Measurements from ENCODE around the gene RHO. TPM values are rescaled to one million over a fixed set of nuclear protein-coding genes. Genes with fewer than 3 reads are reported as not detected.

The RHO gene
- polyA plus RNA-seq, 1 of the 3 experiments (the other 2 are of a cell fraction) = not detected

DNA sequence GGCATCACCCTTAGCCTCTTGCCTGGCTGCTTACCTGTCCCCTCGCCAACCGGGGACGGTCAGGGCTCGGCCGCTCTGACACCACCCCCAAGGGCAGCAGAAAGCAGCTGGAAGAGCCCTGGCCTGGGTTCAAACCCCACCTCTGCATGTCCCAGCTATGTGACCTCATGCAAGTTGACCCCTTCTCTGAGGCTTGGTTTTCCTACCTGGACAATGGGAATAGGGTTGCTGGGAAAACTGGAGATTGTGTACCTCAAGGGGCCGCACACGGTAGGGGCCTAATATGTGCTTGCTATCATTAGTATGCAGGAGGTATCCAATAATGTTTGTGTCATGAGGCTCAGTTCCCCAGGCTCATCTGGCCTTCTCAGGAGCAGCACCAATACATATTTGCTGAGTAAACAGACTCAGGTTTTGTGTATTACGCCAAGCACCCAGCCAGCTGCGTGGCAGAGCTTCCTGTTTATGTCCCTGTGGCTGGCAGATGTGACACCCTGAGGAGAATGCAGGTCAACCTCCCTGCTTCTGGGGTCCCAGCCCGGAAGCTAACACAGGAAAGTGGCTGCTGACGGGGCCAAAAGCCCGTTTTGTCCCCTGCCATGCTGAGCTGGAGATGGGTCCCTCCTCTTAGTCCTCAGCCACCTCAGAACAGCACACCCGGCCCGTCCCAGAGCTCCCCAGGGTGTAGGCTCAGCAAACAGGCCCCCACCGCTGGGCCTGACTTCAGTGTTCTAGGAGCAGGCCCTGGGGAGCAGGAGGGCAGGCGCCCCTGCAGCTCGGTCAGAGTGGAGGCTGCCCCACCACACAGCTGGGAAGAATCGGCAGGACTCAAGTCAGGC is 48.3 kb downstream of the RHO start:
- no peaks in the 10 kb centered on the region for H3K36me3 ChIP-seq (replicated peaks in 1 of 2; ENCODE audit: control insufficient read depth in 1 of 2, insufficient read depth in 2 of 2, low read length in 1 of 2)
- H3F3A ChIP-seq (replicated peaks; ENCODE audit: insufficient read depth) = no peaks in the 10 kb centered on the region
- no peak overlapping the region for H3K9ac ChIP-seq
- ChIA-PET CTCF (interaction anchor here (0.9 to 1.3 kb wide), 3 partner anchors 10 to 70 kb away, joined by 3 read pairs; no protein-coding TSS in a partner anchor), POLR2A (no interaction called here)
- peaks cover 0 to 10% of the 10 kb centered on the region in 2 experiments; a peak in 1 of 4 replicates for H3K4me1 ChIP-seq (ENCODE audit: control insufficient read depth in 1 of 2, insufficient read depth in 2 of 2, low read depth in 1 of 2, low read length in 1 of 2)
- H3K9me2 ChIP-seq = no peaks in the 10 kb centered on the region
- no peak for DNase-seq
- H3K9me3 ChIP-seq = no peaks in the 10 kb centered on the region
- no peak overlapping the region for H2AFZ ChIP-seq (ENCODE audit: low read depth)
- no peaks in the 10 kb centered on the region for H3K27me3 ChIP-seq (ENCODE audit: insufficient read depth)
- no peak overlapping the region for H3K4me2 ChIP-seq
- H3K27ac ChIP-seq (ENCODE audit: low read depth in 2 of 2, low read length in 1 of 2) = no peak overlapping the region; a peak in 1 of 4 replicates
- 91% methylated on average over 12 of the region's 18 CpGs for WGBS (ENCODE audit: low lambda C conversion rate)
- no peaks in the 10 kb centered on the region for H3K79me2 ChIP-seq (ENCODE audit: insufficient read depth)
- no peaks in the 10 kb centered on the region for H4K20me1 ChIP-seq (ENCODE audit: insufficient read depth)
- TF ChIP-seq EP300 (IDR thresholded peaks at IDR 0.05; ENCODE audit: borderline replicate concordance in 1 of 2, low read depth in 1 of 2, low read length in 1 of 2) = no peak
- no peak for TF ChIP-seq POLR2AphosphoS5 (IDR thresholded peaks at IDR 0.05; ENCODE audit: low read depth, low read length)
- TF ChIP-seq, protein P1, sequence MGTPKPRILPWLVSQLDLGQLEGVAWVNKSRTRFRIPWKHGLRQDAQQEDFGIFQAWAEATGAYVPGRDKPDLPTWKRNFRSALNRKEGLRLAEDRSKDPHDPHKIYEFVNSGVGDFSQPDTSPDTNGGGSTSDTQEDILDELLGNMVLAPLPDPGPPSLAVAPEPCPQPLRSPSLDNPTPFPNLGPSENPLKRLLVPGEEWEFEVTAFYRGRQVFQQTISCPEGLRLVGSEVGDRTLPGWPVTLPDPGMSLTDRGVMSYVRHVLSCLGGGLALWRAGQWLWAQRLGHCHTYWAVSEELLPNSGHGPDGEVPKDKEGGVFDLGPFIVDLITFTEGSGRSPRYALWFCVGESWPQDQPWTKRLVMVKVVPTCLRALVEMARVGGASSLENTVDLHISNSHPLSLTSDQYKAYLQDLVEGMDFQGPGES (IDR thresholded peaks at IDR 0.05; ENCODE audit: low read depth, low read length) = no peak
- no peak for TF ChIP-seq MXI1 (IDR thresholded peaks at IDR 0.05; ENCODE audit: low read depth, low read length)
- TF ChIP-seq TAF1 (IDR thresholded peaks at IDR 0.05; ENCODE audit: borderline replicate concordance, low read depth, low read length) = no peak
- TF ChIP-seq GATA2 (CRISPR knock-in tag; IDR thresholded peaks at IDR 0.05) = no peak
- TF ChIP-seq FOXM1 (IDR thresholded peaks at IDR 0.05; ENCODE audit: low read depth) = no peak
- H3K4me3 ChIP-seq (ENCODE audit: low read depth in 2 of 2, low read length in 1 of 2) = no peak overlapping the region

DNA sequence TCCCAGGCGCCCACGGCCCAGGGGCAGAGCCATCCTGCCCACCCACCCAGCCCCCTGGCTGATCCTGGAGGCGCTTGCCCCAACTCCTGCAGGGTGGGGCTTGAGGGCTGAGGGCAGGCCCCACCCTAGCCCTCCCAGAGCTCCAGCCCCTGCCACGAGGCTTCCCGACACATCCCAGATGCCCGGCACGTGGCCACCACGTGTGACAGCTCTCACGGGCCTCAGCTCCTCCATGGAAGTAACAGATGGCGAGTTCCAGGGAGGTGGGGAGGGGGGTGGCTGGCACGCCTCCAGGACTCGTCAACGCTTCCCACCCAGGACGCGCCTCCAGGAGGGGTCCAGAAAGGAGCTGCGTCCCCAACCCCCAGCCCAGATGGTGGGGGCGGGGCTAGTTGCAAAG is 48.9 kb downstream of the RHO start:
- no peak overlapping the region for H2AFZ ChIP-seq (ENCODE audit: low read depth)
- H3K27me3 ChIP-seq (ENCODE audit: insufficient read depth) = no peaks in the 10 kb centered on the region
- DNase-seq = peak; percentile 77
- no peaks in the 10 kb centered on the region for H4K20me1 ChIP-seq (ENCODE audit: insufficient read depth)
- H3K4me2 ChIP-seq = no peak overlapping the region
- ChIA-PET CTCF (interaction anchor here (0.9 to 1.2 kb wide), 2 partner anchors 11 to 71 kb away, joined by 3 read pairs; no protein-coding TSS in a partner anchor), POLR2A (no interaction called here)
- no peaks in the 10 kb centered on the region for H3K79me2 ChIP-seq (ENCODE audit: insufficient read depth)
- no peak overlapping the region for H3K4me3 ChIP-seq (ENCODE audit: low read depth in 2 of 2, low read length in 1 of 2)
- WGBS (ENCODE audit: low lambda C conversion rate) = 72% methylated on average over 12 of the region's 17 CpGs
- H3F3A ChIP-seq (replicated peaks; ENCODE audit: insufficient read depth) = no peaks in the 10 kb centered on the region
- no peak overlapping the region; a peak in 1 of 4 replicates for H3K27ac ChIP-seq (ENCODE audit: low read depth in 2 of 2, low read length in 1 of 2)
- peaks cover 0 to 10% of the 10 kb centered on the region in 2 experiments; a peak in 1 of 4 replicates for H3K4me1 ChIP-seq (ENCODE audit: control insufficient read depth in 1 of 2, insufficient read depth in 2 of 2, low read depth in 1 of 2, low read length in 1 of 2)
- no peak overlapping the region for H3K9ac ChIP-seq
- H3K36me3 ChIP-seq (replicated peaks in 1 of 2; ENCODE audit: control insufficient read depth in 1 of 2, insufficient read depth in 2 of 2, low read length in 1 of 2) = no peaks in the 10 kb centered on the region
- no peaks in the 10 kb centered on the region for H3K9me2 ChIP-seq
- no peak for TF ChIP-seq JUND (IDR thresholded peaks at IDR 0.05)
- TF ChIP-seq SIN3A (IDR thresholded peaks at IDR 0.05; ENCODE audit: borderline replicate concordance, low read depth, low read length) = no peak
- TF ChIP-seq RAD21 (IDR thresholded peaks at IDR 0.05; ENCODE audit: low read length) = no peak
- TF ChIP-seq, protein P2, sequence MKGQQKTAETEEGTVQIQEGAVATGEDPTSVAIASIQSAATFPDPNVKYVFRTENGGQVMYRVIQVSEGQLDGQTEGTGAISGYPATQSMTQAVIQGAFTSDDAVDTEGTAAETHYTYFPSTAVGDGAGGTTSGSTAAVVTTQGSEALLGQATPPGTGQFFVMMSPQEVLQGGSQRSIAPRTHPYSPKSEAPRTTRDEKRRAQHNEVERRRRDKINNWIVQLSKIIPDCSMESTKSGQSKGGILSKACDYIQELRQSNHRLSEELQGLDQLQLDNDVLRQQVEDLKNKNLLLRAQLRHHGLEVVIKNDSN (IDR thresholded peaks at IDR 0.05; ENCODE audit: borderline replicate concordance, low read depth) = no peak
- TF ChIP-seq, protein P3, sequence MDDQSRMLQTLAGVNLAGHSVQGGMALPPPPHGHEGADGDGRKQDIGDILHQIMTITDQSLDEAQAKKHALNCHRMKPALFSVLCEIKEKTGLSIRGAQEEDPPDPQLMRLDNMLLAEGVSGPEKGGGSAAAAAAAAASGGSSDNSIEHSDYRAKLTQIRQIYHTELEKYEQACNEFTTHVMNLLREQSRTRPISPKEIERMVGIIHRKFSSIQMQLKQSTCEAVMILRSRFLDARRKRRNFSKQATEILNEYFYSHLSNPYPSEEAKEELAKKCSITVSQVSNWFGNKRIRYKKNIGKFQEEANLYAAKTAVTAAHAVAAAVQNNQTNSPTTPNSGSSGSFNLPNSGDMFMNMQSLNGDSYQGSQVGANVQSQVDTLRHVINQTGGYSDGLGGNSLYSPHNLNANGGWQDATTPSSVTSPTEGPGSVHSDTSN (IDR thresholded peaks at IDR 0.05) = no peak
- no peak; the same call in 1 of the 2 replicates for TF ChIP-seq TCF12 (IDR thresholded peaks at IDR 0.05)
- TF ChIP-seq MXI1 (IDR thresholded peaks at IDR 0.05; ENCODE audit: low read depth, low read length) = no peak; the same call in 1 of the 2 replicates
- TF ChIP-seq, protein P4, sequence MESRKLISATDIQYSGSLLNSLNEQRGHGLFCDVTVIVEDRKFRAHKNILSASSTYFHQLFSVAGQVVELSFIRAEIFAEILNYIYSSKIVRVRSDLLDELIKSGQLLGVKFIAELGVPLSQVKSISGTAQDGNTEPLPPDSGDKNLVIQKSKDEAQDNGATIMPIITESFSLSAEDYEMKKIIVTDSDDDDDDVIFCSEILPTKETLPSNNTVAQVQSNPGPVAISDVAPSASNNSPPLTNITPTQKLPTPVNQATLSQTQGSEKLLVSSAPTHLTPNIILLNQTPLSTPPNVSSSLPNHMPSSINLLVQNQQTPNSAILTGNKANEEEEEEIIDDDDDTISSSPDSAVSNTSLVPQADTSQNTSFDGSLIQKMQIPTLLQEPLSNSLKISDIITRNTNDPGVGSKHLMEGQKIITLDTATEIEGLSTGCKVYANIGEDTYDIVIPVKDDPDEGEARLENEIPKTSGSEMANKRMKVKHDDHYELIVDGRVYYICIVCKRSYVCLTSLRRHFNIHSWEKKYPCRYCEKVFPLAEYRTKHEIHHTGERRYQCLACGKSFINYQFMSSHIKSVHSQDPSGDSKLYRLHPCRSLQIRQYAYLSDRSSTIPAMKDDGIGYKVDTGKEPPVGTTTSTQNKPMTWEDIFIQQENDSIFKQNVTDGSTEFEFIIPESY (IDR thresholded peaks at IDR 0.05; ENCODE audit: borderline replicate concordance, low read depth) = no peak
- TF ChIP-seq, protein P5, sequence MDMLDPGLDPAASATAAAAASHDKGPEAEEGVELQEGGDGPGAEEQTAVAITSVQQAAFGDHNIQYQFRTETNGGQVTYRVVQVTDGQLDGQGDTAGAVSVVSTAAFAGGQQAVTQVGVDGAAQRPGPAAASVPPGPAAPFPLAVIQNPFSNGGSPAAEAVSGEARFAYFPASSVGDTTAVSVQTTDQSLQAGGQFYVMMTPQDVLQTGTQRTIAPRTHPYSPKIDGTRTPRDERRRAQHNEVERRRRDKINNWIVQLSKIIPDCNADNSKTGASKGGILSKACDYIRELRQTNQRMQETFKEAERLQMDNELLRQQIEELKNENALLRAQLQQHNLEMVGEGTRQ (IDR thresholded peaks at IDR 0.05; ENCODE audit: borderline replicate concordance, low read depth, low read length) = no peak
- TF ChIP-seq FOXJ3 (CRISPR knock-in tag; IDR thresholded peaks at IDR 0.05) = no peak
- no peak for TF ChIP-seq SMC3 (IDR thresholded peaks at IDR 0.05; ENCODE audit: low read depth, low read length)
- H3K9me3 ChIP-seq = no peaks in the 10 kb centered on the region
